ENCODE results near the gene COL23A1. TPM values are rescaled to one million over a fixed set of nuclear protein-coding genes. Genes with fewer than 3 reads are reported as not detected.

Gene COL23A1
- total and polyA plus RNA-seq, 2 of the 13 experiments (the other 11 are each of a cell fraction or from before 2014, with no cell fraction given): not detected

DNA sequence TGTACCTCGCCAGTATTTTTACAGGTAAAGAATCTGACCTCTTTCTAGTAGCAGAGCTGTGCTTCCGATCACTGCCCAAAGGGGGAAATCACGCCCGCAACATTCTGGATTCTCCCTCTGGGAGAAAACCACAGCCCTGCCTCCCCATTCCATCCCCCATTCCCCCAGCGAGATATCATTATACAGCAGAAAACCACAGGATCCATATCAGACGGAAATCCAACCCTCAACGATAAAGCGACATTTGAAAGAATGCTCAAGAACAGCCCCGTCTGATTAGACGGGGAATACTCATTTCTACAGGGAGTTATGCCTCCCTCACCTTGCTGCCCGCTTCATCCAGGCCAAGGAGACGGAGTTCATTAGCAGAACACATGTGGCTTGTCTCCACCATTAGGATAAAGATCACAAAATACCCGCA is 172.8 kb downstream of the COL23A1 start (continued):
- TF ChIP-seq SOX13 (IDR thresholded peaks at IDR 0.05) (no peak), SOX13 (CRISPR knock-in tag; conservative IDR thresholded peaks at IDR 0.05 in 1 of 2, IDR thresholded peaks at IDR 0.05 in 1 of 2) (no peak), SETDB1 (CRISPR knock-in tag; IDR thresholded peaks at IDR 0.05; ENCODE audit: borderline replicate concordance) (no peak), ZNF121 (CRISPR knock-in tag; IDR thresholded peaks at IDR 0.05) (no peak), ZNF564 (CRISPR knock-in tag; IDR thresholded peaks at IDR 0.05) (no peak), MYNN (CRISPR knock-in tag; IDR thresholded peaks at IDR 0.05; ENCODE audit: low read depth) (no peak), KDM4B (CRISPR knock-in tag; IDR thresholded peaks at IDR 0.05) (no peak), JUND (CRISPR knock-in tag; IDR thresholded peaks at IDR 0.05) (no peak)
- TF ChIP-seq, protein P1, sequence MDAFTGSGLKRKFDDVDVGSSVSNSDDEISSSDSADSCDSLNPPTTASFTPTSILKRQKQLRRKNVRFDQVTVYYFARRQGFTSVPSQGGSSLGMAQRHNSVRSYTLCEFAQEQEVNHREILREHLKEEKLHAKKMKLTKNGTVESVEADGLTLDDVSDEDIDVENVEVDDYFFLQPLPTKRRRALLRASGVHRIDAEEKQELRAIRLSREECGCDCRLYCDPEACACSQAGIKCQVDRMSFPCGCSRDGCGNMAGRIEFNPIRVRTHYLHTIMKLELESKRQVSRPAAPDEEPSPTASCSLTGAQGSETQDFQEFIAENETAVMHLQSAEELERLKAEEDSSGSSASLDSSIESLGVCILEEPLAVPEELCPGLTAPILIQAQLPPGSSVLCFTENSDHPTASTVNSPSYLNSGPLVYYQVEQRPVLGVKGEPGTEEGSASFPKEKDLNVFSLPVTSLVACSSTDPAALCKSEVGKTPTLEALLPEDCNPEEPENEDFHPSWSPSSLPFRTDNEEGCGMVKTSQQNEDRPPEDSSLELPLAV (CRISPR knock-in tag; conservative IDR thresholded peaks at IDR 0.05; ENCODE audit: low read depth): no peak
- TF ChIP-seq, protein P2, sequence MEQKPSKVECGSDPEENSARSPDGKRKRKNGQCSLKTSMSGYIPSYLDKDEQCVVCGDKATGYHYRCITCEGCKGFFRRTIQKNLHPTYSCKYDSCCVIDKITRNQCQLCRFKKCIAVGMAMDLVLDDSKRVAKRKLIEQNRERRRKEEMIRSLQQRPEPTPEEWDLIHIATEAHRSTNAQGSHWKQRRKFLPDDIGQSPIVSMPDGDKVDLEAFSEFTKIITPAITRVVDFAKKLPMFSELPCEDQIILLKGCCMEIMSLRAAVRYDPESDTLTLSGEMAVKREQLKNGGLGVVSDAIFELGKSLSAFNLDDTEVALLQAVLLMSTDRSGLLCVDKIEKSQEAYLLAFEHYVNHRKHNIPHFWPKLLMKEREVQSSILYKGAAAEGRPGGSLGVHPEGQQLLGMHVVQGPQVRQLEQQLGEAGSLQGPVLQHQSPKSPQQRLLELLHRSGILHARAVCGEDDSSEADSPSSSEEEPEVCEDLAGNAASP (CRISPR knock-in tag; IDR thresholded peaks at IDR 0.05; ENCODE audit: borderline replicate concordance): no peak
- TF ChIP-seq, protein P3, sequence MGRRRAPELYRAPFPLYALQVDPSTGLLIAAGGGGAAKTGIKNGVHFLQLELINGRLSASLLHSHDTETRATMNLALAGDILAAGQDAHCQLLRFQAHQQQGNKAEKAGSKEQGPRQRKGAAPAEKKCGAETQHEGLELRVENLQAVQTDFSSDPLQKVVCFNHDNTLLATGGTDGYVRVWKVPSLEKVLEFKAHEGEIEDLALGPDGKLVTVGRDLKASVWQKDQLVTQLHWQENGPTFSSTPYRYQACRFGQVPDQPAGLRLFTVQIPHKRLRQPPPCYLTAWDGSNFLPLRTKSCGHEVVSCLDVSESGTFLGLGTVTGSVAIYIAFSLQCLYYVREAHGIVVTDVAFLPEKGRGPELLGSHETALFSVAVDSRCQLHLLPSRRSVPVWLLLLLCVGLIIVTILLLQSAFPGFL (CRISPR knock-in tag; IDR thresholded peaks at IDR 0.05): no peak
